Mesenchymal stem cell (in vitro differentiated cells and primary cell): Measurements from ENCODE around the gene CAMTA1.

Source experiments
- DNase-seq: peaks from one replicate; pipeline ENCODE4 v3.0.0-alpha.2; 2013
- H2AFZ ChIP-seq: one replicate; pipeline ENCODE4 v1.6.1; 2013; ENCODE audit warnings: low read depth, mild to moderate bottlenecking, control low read depth, inconsistent platforms, low read length, moderate library complexity
- H2AK5ac ChIP-seq: 2 replicates; pipeline ENCODE4 v1.6.1; 2013; ENCODE audit warnings: low read length, moderate library complexity, mild to moderate bottlenecking, inconsistent platforms; ENCODE audit not compliant: severe bottlenecking
- H2BK120ac ChIP-seq: one replicate; pipeline ENCODE4 v1.6.1; 2013; ENCODE audit warnings: low read depth, mild to moderate bottlenecking, inconsistent platforms, low read length, moderate library complexity
- H2BK12ac ChIP-seq, 2 experiments: one replicate each; pipeline ENCODE4 v1.6.1; 2013; ENCODE audit warnings: inconsistent platforms in 2 of 2, low read length in 2 of 2, mild to moderate bottlenecking in 2 of 2, moderate library complexity in 2 of 2, control low read depth in 1 of 2
- H2BK15ac ChIP-seq: one replicate; pipeline ENCODE4 v1.6.1; 2013; ENCODE audit warnings: mild to moderate bottlenecking, low read depth, inconsistent platforms; ENCODE audit not compliant: poor library complexity, severe bottlenecking
- H2BK5ac ChIP-seq: 2 replicates; pipeline ENCODE4 v1.6.1; 2013; ENCODE audit warnings: low read depth, mild to moderate bottlenecking, low read length, control low read depth, inconsistent platforms; ENCODE audit not compliant: poor library complexity, severe bottlenecking
- H3K14ac ChIP-seq, 2 experiments: one replicate each; pipeline ENCODE4 v1.6.1; 2013; ENCODE audit warnings: inconsistent platforms in 2 of 2, low read length in 2 of 2, control low read depth in 1 of 2, mild to moderate bottlenecking in 1 of 2, moderate library complexity in 1 of 2
- H3K18ac ChIP-seq, 2 experiments: one replicate each; pipeline ENCODE4 v1.6.1; 2013; ENCODE audit warnings: inconsistent platforms in 2 of 2, low read length in 2 of 2, control low read depth in 1 of 2, low read depth in 1 of 2, mild to moderate bottlenecking in 1 of 2
- H3K23ac ChIP-seq, 2 experiments: one replicate each; pipeline ENCODE4 v1.6.1; 2013; ENCODE audit warnings: inconsistent platforms in 2 of 2, low read length in 2 of 2, mild to moderate bottlenecking in 2 of 2, moderate library complexity in 2 of 2, control low read depth in 1 of 2
- H3K27ac ChIP-seq: 2 replicates; pipeline ENCODE4 v1.5.1; 2013; ENCODE audit warnings: mild to moderate bottlenecking, moderate library complexity, low read length, control low read depth, inconsistent platforms; ENCODE audit not compliant: poor library complexity, severe bottlenecking
- H3K27me3 ChIP-seq, 2 experiments: 2 replicates each; pipeline versions ENCODE4 v1.6.1 to v1.7.0; 2013; ENCODE audit warnings: low read length in 2 of 2, mild to moderate bottlenecking in 2 of 2, moderate library complexity in 2 of 2, control low read depth in 1 of 2, inconsistent platforms in 1 of 2; ENCODE audit not compliant: control insufficient read depth in 1 of 2, insufficient read depth in 1 of 2
- H3K36me3 ChIP-seq, 2 experiments: 2 replicates each; pipeline versions ENCODE4 v1.6.1 to v1.7.0; 2013; ENCODE audit warnings: low read length in 2 of 2, control low read depth in 1 of 2, inconsistent platforms in 1 of 2, low read depth in 1 of 2, mild to moderate bottlenecking in 1 of 2; ENCODE audit not compliant: insufficient read depth in 2 of 2, control insufficient read depth in 1 of 2
- H3K4ac ChIP-seq, 2 experiments: one replicate each; pipeline ENCODE4 v1.6.1; 2013; ENCODE audit warnings: inconsistent platforms in 2 of 2, low read length in 2 of 2, mild to moderate bottlenecking in 2 of 2, moderate library complexity in 2 of 2, control low read depth in 1 of 2, low read depth in 1 of 2
- H3K4me1 ChIP-seq: 2 replicates; pipeline ENCODE4 v1.6.1; 2013; ENCODE audit warnings: low read depth, low read length, control low read depth; ENCODE audit not compliant: control insufficient read depth, insufficient read depth
- H3K4me2 ChIP-seq: 2 replicates; pipeline ENCODE4 v1.6.1; 2013; ENCODE audit warnings: low read length, mild to moderate bottlenecking, inconsistent platforms; ENCODE audit not compliant: poor library complexity, severe bottlenecking
- H3K4me3 ChIP-seq, 2 experiments: 2 replicates each; pipeline versions ENCODE4 v1.5.1 to v1.7.0; 2013; ENCODE audit warnings: low read length in 2 of 2, mild to moderate bottlenecking in 2 of 2, control low read depth in 1 of 2, low read depth in 1 of 2; ENCODE audit not compliant: insufficient read depth in 1 of 2
- H3K79me1 ChIP-seq: replicated peaks from 2 replicates; pipeline ENCODE4 v1.6.1; 2013; ENCODE audit warnings: mild to moderate bottlenecking, control low read depth, low read length, inconsistent platforms; ENCODE audit not compliant: poor library complexity, severe bottlenecking
- H3K9ac ChIP-seq: 2 replicates; pipeline ENCODE4 v1.7.0; 2013; ENCODE audit warnings: mild to moderate bottlenecking, low read length, moderate library complexity
- H3K9me3 ChIP-seq: 2 replicates; pipeline ENCODE4 v1.7.0; 2013; ENCODE audit warnings: mild to moderate bottlenecking, low read length; ENCODE audit not compliant: control insufficient read depth
- H4K8ac ChIP-seq: one replicate; pipeline ENCODE4 v1.6.1; 2013; ENCODE audit warnings: inconsistent platforms, mild to moderate bottlenecking, low read length, moderate library complexity
- H4K91ac ChIP-seq: one replicate; pipeline ENCODE4 v1.6.1; 2013; ENCODE audit warnings: mild to moderate bottlenecking, low read length, inconsistent platforms
- WGBS: methylation state at CpG from one replicate; pipeline ENCODE4 v1.1.7; 2013; ENCODE audit warnings: mixed read lengths; 5-methylcytosine and 5-hydroxymethylcytosine counted together

CAMTA1 gene

DNA sequence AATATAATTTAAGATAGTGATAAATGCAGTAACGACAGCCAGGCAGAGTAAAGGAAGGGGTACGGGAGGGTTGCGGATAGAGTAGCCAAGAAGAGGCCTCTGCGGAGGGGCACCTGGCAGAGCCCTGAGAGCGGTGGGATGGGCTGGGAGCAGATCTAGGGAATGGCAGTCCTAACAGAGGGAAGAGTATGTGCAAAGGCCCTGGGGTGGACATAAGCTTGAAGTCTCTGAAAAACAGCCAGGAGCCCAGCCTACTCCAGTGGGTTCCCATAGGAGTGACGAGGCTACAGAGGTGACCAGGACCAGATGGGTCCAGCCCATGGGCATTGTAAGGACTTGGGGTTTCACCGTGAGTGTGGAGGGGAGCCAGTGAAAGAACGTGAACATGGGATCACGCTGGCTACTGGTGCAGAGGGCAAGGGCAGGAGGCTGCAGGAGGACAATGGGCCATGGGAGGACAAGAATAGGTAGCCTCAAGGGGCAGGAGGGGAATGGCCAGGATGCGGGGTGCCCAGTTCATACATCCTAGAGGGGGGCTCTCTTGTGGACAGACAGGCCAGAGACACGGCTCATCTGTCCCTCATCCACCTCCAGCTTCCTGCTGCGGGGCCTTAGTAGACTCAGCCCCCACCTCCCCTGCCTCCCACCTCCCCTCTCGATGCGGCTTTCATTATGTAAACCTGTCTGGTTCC, 800.1 kb downstream of the CAMTA1 start:
- 86% methylated on average over 14 of the region's 14 CpGs for WGBS
- no peak overlapping the region for H2BK5ac ChIP-seq
- H3K4ac ChIP-seq, result no peak overlapping the region
- H2BK12ac ChIP-seq, result no peak overlapping the region
- peaks cover 1% of the 10 kb centered on the region for H3K4me1 ChIP-seq
- no peaks in the 10 kb centered on the region for H3K36me3 ChIP-seq
- H4K8ac ChIP-seq, result no peak overlapping the region
- H3K4me2 ChIP-seq, result no peak overlapping the region
- H3K18ac ChIP-seq, result no peak overlapping the region
- peaks cover 13 to 46% of the 10 kb centered on the region in 2 experiments for H3K27me3 ChIP-seq
- H3K79me1 ChIP-seq, result no peaks in the 10 kb centered on the region
- no peak overlapping the region for H2AFZ ChIP-seq
- H2AK5ac ChIP-seq, result no peak overlapping the region
- H3K4me3 ChIP-seq, result no peak overlapping the region
- H3K9me3 ChIP-seq, result no peaks in the 10 kb centered on the region
- no peak overlapping the region for H3K27ac ChIP-seq
- no peak overlapping the region for H3K14ac ChIP-seq
- H2BK120ac ChIP-seq, result no peak overlapping the region
- H2BK15ac ChIP-seq, result no peak overlapping the region
- H3K23ac ChIP-seq, result no peak overlapping the region
- no peak overlapping the region for H3K9ac ChIP-seq
- no peak for DNase-seq
- H4K91ac ChIP-seq, result no peak overlapping the region

DNA sequence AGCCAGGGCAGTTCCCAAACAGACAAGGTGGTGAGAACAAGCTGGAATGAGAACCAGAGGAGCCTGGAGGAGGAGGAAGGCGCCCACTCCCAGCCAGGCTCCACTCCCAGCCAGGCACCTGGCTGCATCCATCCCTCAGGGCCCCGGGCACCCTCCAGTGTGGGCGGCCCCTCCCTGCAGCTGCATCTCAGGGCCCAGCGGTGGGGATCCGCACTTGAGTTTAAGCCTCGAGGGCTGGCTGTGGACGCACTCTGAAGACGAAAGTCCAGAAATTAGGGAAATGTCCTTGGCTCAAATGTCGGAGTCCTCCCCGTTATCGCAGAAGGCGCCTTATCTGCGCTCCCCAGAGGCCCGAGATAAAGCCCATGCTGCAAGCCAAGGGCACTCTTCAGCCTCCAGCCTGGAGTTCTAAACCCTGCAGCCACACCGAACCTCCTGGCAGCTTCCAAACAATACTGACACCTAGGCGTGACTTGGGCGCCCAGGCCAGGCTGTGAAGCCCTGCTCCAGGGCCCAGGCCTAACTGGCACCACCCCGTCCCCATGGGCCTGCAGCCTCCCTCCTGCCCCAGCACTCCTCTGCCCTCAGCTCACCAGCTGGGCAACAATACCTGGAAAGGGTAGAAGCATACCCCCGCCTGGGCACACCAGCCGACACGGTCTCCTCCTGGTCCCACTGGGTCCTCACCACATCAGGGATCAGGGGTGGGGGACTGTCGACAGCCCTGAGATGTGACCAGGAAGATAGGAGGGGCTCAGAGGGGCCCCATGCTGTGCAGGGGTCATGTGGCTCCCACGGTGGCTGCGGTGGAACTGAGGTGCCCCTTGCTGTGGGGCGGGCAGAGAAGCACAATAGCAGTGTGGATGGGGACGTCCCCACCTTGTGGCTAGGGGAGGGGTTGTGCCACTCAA, 801.0 kb downstream of the CAMTA1 start:
- Histone ChIP-seq H4K8ac (no peak overlapping the region), H3K23ac (no peak overlapping the region), H3K36me3 (no peaks in the 10 kb centered on the region), H3K4ac (no peak overlapping the region), H3K4me3 (no peak overlapping the region), H3K18ac (no peak overlapping the region), H2BK12ac (no peak overlapping the region), H2BK5ac (no peak overlapping the region), H3K79me1 (no peaks in the 10 kb centered on the region), H4K91ac (no peak overlapping the region), H2BK15ac (no peak overlapping the region), H3K4me2 (no peak overlapping the region), H2BK120ac (no peak overlapping the region), H3K14ac (no peak overlapping the region), H3K9me3 (no peaks in the 10 kb centered on the region), H3K27me3 (peaks cover 13 to 49% of the 10 kb centered on the region in 2 experiments), H2AFZ (no peak overlapping the region), H3K27ac (no peak overlapping the region), H3K4me1 (peaks cover 1% of the 10 kb centered on the region), H2AK5ac (no peak overlapping the region), H3K9ac (no peak overlapping the region)
- DNase-seq, result no peak
- WGBS, result 81% methylated on average over 25 of the region's 26 CpGs

DNA sequence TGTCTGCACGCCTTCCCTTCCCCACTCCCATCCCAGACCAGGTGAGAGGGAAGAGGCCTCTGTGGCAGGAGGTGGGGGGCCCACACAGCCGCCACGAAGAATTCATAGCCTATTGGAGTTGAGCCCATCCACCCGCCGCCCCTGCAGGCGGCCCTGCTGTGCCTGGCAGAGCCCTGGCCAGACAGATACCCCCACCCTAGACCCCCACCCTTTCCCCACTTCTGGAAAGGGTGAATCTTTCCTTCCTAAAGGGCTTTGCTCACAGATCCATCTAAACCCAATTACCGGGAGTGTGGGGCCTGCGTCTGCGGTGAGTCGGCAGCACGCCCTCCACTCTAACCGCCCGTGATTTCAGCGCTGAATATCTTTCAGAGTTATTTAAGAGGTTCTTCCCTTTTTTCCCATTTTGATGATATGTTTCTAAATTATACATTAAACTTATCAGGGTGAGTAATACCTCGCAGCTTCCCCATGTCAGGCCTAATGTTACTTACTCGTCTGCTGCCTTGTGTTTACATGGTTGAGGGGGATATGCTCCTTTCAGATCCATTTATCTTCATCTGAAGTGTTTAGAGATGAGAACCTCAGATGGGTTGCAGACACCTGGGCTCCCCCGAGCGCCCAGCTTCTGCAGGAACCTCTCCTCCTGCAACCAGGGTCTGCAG, 802.0 kb downstream of the CAMTA1 start:
- Histone ChIP-seq H3K4me2 (no peak overlapping the region), H3K4me3 (no peak overlapping the region)

More for the DNA sequence above, 802.0 kb downstream of the CAMTA1 start:
- Histone ChIP-seq H2AK5ac (no peak overlapping the region), H3K27me3 (peaks cover 13 to 49% of the 10 kb centered on the region in 2 experiments), H3K9me3 (no peaks in the 10 kb centered on the region), H3K4me1 (peaks cover 1% of the 10 kb centered on the region), H3K9ac (no peak overlapping the region), H2BK12ac (no peak overlapping the region), H3K36me3 (no peaks in the 10 kb centered on the region), H2BK15ac (no peak overlapping the region), H3K14ac (no peak overlapping the region), H4K8ac (no peak overlapping the region), H3K4ac (no peak overlapping the region), H2BK5ac (no peak overlapping the region), H3K27ac (no peak overlapping the region), H2AFZ (no peak overlapping the region), H4K91ac (no peak overlapping the region), H3K23ac (no peak overlapping the region), H2BK120ac (no peak overlapping the region), H3K79me1 (no peaks in the 10 kb centered on the region), H3K18ac (no peak overlapping the region)
- no peak for DNase-seq
- 87% methylated on average over 13 of the region's 18 CpGs for whole genome bisulfite sequencing
